NCI-H446 treated with DMSO at 0.1 percent for 48 hours (cell line): ENCODE measurements around the gene NPY4R.
"Not testable (repeated sequence)": the region's sequence is repeated elsewhere in the genome, so short reads cannot be mapped to it uniquely, and the experiment has no call there.

Experiments used
- DNase-seq: peaks from one replicate; lab custom pipeline; 2025; lab: John Stamatoyannopoulos, UW

NPY4R gene, protein sequence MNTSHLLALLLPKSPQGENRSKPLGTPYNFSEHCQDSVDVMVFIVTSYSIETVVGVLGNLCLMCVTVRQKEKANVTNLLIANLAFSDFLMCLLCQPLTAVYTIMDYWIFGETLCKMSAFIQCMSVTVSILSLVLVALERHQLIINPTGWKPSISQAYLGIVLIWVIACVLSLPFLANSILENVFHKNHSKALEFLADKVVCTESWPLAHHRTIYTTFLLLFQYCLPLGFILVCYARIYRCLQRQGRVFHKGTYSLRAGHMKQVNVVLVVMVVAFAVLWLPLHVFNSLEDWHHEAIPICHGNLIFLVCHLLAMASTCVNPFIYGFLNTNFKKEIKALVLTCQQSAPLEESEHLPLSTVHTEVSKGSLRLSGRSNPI

DNA sequence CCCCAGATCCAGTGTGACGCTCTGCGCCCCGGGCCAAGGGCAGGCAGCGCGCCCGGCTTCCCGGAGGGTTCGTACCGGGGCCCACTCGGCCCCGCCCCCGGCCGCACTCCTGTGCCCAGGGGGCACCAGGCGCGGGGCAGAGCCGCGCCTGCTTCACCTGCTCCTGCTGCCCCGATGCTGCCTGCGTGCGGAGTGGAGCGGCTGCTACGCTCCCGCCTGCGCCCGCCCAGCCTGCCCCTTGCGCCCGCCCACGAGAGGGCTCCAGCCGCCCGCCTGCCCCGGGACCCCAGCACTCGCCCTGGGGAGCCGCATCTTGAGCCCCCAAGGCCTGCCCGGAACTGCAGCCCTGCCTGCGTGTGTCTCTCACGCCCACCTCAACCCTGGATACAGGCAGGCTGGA, at the start of gene NPY4R:
NPY4R (minus strand) TSS at position 194 of the 400 bp plus-strand sequence. CDS start 3,323 bp downstream, outside the sequence.
- not testable (repeated sequence) for DNase-seq

DNA sequence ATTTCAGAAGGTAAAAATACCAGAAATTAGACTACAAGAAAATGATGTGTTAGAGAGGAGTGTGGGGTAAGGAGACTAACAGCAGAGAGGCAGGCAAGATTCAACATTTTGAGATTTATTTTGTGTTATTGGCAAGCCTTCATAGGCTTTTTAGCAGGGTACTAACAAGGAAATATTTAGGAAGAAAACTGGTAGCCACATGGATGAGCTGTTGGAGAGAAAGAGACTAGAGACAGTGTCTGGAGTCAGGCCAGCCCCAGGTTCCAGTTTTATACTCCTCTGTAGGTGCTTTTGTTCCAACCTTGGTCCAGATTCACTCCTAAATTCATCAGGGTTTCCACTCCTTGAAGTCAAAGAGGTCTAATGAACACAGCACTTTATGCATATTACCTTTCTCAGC, 49.6 kb upstream of the NPY4R start:
- DNase-seq, result no peak

DNA sequence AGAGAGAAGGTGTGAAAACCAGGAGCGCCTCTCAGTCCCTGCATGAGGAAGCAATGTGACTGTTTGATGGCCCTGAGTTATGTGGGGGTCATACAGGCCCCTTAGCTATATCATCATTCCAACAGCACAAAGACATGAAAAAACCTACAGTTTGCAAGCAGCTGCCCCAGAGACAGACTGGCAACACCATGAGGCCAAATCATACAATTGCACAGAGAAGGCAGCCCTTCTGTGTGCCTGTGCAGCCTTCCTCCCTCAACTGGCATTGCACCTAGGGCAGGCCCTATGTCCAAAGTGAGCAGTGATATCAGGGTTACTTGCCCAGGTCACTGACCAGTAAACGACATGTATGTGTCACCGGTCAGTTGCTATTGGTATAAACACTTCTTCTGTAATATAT, 49.1 kb upstream of the NPY4R start:
- DNase-seq, result no peak

DNA sequence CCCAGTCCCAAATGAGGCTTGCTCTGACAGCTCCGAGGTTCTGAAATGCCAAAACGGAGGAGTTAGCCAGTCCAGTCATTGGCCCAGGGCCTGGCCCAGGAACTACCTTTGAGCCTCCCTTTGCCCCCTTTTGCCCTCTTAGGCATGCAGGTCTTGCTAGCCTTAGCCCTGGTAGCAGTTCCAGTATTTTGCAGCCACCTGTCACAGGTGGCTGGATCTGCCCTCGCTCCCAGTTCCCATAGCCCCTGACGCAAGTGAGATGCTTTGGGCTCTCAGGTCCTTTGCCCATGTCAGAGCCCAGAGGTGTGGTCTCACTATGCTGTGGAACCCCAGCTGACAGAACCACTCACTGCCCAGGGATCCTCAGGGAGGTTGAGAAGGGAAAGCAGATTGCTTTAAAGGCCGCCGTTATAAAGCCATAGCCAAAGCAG, 48.7 kb upstream of the NPY4R start:
- no peak for DNase-seq

DNA sequence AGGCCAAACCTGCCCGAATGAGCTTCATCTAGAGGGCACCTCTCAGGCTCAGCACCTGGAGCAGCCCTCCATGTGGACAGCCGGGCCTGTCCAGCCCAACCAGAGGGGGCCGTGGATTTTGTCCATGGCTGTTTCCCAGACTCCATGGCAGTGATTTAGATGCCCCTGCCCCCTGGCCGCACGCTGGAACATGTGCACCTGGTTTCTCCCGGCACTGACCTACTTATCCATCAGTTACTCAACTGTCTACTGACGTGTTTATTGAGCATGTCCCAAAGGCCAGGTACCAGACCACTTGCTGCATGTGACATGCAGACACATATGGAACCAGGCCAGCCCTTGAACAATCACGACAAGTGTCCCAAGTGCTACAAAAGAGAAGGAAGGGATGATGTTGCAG, 47.6 kb upstream of the NPY4R start:
- not testable (repeated sequence) for DNase-seq

DNA sequence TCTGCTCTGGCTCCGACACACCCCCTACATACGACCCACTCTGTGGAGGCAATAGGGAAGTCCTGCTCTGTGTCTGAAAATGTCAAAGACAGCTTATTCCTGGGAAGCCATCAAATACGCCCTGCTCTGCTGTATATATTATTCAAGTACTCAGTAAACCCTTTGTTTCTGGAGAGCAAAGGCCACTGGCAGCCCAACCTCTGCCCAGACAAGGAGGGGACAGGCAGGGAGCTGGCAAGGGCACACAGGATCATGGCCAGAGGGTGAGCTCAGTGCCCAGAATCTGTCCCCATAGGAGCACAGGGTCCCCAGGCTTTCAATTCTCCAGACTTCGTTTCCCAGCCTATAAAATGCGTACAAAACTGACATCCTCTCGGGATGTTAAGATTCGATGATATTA, 47.0 kb upstream of the NPY4R start:
- DNase-seq, result not testable (repeated sequence)

DNA sequence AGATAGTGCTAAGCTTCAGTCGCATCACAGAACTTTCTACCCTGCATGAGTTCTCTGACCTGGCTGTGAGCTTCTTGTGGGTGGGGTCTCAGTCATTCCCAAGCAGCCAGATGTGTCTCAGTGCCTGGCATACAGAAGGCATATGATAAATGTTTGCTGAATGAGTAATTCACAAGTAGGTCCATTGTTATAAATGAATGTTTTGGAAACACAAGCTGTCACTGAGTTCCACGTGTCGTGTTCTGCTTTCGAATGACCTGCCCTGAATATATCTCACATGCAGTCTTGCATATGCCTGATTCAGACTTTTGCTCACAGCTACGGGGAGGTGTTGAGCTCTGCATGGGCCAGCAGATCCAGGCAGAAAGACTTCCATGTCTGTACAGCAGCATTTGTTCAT, 46.2 kb upstream of the NPY4R start:
- not testable (repeated sequence) for DNase-seq

DNA sequence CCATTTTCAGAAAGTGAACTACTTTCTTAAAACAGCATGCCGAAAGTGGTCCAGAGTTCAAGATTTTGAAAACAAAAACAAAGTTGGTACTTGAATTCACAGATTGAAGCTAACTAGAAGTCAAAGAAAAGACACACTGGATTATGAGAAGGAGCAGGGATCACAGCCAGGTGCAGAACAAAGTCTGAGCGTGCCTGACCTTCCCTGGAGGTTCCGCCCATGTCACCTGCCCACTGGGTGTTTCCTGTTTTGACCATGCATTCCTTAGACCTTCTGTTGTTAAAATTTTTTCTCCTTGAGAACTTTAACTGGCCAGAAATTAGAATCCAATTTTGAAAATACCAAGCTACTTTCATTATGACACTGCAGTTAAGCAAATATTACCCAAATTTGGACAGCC, 34.2 kb upstream of the NPY4R start:
- DNase-seq, result not testable (repeated sequence)

DNA sequence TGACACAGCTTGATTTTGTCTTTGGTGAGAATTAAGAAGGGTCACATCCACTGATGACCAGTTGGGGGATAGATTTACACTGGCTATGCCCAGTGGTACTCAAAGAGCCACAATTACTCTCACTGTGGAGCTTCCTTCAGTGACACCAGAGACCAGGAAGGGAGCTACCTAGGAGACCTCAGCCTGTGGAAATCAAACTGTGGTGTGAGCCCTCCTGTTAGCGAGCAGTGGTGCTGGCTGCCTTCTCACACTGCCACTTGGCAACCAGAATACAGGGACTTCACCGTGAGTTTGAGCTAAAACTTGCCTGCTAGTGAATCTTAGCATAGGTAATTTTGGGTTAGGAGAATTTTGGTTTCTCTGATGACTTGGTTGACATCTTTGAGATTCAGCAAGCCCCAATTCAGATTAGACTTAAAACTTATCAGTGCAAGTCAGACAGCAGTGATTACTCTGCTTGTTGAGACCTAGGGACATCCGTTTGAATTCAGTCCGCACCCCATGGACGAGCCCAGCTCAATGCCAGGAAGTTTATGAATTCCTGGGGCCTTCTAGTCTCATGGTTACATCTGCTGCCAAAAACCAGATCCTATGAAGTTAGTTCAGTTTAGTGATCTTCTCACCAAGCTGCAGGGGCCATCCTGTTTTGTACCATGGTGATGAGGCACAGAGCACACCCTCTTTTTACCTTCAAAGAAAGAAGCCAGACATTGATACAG, 33.4 kb upstream of the NPY4R start:
- not testable (repeated sequence) for DNase-seq

DNA sequence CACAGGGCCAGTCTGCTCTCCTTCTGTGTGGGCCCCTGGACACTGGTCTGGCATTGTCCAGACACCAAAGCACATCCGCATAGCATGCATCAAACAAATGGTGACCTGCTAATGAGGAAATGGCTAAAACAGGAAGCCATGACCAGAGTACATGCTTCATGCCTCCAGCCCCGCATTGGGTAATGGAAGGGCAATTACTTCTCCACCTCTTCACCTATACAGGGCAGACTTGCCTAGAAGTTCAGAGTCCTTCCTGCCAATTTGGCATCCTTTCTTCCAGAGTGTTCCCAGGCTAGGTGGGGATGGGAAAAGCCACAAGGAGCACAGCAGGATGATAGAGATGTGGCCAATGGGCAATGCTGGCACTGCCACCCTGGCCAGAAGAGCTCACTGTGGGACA, 32.1 kb upstream of the NPY4R start:
- DNase-seq, result not testable (repeated sequence)

DNA sequence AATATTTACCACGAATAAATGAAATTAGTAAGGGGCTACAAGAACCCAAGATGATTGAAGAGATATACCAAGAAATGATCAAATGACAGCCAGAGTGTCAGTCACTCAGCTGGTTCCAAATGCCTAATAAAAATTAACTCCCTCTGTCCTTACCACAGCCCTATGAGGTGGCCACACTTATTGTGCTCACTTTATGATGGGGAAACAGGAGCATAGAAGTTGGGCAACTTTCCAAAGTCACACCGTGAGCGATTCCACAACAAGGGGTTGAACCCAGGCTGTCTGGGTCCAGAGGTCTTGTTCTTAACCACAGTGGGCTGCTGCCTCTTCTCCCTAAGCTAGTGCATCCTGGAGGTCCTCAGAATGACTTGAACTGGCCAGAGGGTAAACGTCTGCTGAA, 31.6 kb upstream of the NPY4R start:
- DNase-seq, result not testable (repeated sequence)

DNA sequence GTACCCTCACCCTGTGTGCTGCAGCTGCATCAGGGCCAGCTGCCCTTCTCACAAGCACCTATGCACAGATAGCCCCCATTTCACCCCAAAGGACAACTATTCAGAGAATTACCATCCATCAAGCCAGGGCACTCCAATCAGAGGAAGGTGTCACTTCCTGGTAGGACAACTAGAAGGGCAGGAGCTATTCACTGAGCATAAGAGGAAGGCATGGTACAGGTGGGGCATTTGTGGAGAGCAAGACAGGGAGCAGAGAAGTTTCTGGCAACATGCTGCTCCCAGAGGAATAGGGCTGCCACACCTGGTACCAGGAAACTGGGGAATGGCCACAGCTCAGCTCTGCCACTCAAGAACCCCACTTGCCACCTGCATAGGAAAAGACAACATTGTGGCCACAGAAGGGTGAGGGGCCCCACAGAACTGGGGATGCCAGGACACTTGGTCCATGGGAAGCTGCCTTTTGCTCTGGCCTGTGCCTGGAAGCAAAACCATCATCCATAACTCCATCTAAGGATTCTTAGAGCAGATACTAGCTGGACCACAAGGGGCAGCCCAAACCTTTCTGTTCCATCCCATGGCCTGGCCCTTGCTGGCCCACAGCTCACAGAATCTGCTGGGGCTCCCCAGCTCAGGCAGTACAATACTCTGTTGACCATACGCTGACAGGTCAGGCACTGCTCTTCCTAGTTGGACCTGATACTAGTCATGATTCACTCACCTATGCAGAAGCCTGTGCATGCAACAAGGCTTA, 25.8 kb upstream of the NPY4R start:
- DNase-seq, result not testable (repeated sequence)

DNA sequence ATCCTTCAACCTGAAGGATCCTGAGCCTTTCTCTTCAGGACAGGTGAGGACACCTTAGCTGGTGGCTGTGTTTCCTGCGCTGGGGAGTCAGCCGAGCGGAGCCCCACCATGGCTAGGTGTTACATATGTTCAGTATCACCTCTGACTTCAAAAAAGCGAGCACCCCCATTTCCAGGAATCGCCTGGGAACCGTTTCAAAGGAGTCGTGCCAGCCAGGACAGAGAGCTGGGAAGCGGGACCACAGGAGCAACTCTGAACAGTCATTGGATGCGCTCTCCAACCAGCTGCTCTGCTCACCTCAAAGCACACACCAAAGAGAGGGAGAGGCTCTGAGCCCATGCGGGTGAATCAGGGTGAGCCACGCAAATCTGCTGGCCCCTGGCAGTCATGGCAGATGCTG, 24.5 kb upstream of the NPY4R start:
- not testable (repeated sequence) for DNase-seq

DNA sequence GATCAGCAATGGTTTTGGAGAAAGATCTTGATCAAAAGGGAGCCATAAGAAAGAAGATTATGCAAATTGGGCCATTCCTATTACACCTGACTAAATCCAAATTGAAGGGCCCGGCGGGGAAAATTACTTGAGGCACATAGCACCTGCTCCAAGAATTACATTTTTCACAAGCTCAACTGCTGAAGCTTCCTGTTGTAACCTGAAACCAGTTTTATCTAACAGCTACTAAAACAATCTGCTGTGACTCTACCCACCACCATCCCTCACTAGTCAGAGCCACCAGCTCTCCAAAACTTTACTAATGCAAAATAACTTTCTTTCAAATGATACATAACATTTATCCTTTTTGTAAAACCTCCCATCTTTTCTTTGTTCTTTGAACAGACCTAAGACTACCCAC, 20.7 kb upstream of the NPY4R start:
- DNase-seq, result not testable (repeated sequence)

DNA sequence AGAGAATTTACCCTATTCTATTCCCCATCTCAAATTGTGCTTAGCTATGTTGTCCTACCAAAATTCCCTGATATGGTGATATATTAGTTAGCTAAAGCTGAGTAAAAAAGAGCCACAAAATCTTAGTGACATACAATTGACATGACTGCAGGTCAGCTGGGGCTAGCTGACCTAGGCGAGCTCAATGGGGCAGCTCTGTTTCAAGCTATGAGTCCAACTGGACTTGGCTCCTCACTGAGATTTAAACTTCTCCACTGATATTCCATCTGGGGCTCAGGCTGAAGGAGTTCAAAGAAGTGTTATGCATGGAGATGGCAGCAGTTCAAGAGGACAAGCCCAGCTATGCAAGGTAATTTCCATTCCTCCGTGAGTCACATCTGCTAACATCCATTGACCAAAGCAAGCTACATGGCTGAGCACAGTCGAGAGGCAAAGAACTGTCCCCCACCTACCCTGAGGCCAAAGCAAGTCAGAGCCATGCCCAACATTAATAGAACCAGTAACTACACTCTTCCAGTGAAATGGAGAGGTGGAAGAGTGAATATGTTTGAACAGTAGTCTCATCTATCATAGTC, 9.1 kb upstream of the NPY4R start:
- not testable (repeated sequence) for DNase-seq

DNA sequence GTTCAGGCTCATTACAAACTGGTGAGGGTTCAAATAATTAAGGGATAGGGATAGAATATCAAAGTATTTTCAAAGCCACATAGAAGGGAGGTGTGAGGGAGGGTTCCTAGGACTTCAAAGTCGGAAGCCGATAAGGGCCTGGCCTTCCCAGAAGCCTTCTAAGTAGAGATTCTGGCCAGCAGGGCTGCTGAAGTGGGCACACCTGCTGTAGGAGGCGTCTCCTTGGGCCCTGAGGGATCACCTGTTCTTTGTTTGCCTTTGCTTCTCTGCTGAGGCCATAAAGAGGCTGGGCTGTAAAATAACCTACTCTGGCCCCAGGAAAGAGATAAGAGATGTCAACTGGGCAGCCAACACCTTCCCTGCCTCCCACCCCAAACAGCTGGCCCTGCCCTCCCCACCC, 8.0 kb upstream of the NPY4R start:
- DNase-seq, result not testable (repeated sequence)

DNA sequence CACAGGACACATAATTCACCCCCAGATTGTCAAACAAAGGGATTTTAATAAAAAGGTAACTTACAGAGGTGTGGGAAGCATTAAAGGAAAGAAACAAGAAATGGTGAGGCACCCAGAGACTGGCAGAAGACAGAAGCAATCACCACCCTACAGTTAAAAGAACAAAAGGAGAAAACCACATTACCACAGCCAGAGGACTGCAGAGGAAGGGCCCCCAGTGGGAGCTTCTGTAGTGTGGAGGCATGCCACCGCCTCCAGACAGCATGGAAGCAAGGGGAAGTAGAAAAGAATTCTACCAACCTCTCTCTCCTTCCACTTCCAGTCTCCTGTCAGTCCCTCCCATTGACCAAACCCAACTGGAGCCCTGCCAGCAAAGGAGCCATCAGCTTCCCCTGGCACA, 4.4 kb upstream of the NPY4R start:
- DNase-seq, result not testable (repeated sequence)

DNA sequence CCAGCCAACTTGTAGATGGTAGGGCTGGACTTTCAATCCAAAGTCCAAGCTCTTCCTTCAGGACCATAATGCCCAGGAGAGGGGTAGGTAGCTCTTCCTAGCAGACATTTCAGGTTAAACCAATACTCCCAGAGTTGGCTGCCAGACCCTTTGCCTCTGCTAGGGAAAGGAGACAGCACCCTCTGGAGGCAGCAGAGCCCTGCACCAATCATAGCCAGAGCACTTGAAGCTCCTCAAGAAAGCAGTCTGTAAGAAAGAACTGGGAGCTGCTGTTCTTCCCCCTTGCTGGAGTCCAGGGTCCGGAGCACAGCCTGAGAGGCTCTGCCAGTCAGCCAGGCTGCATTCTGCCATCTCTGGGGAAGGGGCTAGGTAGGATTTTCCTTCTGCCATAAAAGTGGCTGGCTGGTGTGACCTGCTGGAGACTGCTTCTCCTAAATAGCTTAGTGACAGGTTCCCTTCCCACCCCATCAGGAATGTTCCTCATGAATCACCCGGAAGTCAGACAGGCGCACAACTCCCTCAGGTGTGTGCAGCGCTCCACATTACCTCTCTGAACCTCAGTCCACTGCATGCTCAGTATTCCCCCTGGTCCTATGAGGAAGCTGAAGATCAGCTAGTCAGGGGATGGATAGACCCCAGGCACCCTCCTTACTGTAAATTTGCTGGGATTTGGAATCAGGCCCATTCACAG, 2.5 kb upstream of the NPY4R start:
- not testable (repeated sequence) for DNase-seq

DNA sequence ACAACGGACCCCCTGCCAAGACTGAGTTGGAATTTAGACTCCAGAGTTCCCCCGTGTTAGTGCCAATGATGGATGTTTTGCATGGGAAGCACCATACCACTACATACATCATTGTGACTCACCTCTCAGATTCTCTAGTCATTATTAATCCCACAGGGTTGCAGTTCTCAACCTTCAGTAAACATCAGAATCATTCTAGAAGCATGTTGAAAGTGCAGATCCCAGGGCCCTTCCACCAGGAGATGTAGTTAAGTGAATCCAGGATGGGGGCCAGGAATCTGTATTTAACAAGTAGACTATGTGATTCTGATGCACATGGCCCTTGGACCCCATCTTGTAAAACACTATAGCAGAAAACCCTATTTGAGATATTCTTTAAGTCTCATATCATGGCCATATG, 2.1 kb downstream of the NPY4R start:
- DNase-seq, result not testable (repeated sequence)

DNA sequence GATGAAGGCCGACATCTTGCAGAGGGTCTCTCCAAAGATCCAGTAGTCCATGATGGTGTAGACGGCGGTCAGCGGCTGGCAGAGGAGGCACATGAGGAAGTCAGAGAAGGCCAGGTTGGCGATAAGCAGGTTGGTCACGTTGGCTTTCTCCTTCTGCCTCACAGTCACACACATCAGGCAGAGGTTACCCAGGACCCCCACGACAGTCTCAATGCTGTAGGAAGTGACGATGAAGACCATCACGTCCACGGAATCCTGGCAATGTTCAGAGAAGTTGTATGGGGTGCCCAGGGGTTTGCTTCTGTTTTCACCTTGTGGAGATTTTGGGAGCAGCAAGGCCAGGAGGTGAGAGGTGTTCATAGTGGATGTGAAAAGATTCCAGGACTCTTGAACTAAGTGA, 3.5 kb downstream of the NPY4R start:
- DNase-seq, result not testable (repeated sequence)

DNA sequence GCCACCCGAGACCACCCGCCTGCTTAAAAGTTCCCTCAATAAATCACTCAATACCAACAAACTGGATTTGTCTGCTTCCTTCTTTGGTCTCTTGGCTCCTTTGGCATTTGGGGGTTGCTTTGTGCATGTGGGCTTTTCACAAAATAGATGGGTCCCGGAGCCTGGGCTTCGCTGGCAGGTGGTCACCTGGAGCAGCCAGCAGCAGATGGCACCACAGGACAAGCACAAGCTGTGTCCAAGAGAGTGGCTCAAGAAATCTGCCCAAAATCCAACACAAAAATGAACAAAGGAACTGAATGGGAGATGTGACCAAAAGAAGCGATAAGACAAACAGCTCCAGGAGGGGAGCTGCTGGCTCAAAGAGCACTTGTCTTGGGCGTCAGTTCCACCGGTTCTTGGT, 6.2 kb downstream of the NPY4R start:
- not testable (repeated sequence) for DNase-seq

DNA sequence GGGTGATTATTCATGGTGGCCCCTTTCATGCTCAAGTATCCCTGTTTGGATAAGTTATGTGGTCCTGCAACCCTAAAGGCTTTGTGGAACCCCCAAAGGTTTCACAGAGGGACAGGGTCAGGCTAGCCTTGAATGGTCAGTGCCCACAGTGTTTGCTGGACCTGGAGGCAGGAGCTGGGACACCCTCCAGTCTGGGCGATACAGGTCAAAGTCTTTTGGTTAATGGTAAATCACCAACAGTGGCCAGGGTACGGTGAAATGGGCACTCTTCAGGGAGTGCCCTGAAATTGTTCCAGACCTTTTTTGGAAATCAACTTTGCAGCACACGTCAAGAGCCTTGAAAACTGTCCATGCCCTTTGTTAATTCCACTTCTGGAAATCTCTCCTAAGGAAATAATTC, 8.7 kb downstream of the NPY4R start:
- DNase-seq, result not testable (repeated sequence)
